Nephron (organoid): ENCODE data around the gene NUDC.

Source experiments
- H3K27ac Mint-ChIP-seq, 3 experiments: 2 replicates each; pipeline ENCODE4 v1.8.0; 2020; ENCODE audit warnings: mixed read lengths in 3 of 3, mild to moderate bottlenecking in 2 of 3, moderate library complexity in 1 of 3
- H3K27me3 Mint-ChIP-seq: 2 replicates; pipeline ENCODE4 v1.8.0; 2021; ENCODE audit warnings: low read depth, mild to moderate bottlenecking, moderate library complexity, mixed read lengths
- H3K36me3 Mint-ChIP-seq: 2 replicates; pipeline ENCODE4 v1.8.0; 2020; ENCODE audit warnings: low read depth, mixed read lengths
- H3K4me1 Mint-ChIP-seq: 2 replicates; pipeline ENCODE4 v1.8.0; 2020; ENCODE audit warnings: mixed read lengths
- H3K4me3 Mint-ChIP-seq, 3 experiments: 2 replicates each; pipeline ENCODE4 v1.8.0; 2020; ENCODE audit warnings: mild to moderate bottlenecking in 3 of 3, mixed read lengths in 3 of 3, moderate library complexity in 2 of 3
- H3K9me3 Mint-ChIP-seq: 2 replicates; pipeline ENCODE4 v1.8.0; 2020; ENCODE audit warnings: mixed read lengths
- TF ChIP-seq, protein P1 (sequence below), 3 experiments: fragments of 200-600 bp; sonication (generic); IDR thresholded peaks; one replicate each; pipeline ENCODE4 v1.5.0; 2021; ENCODE audit warnings: antibody characterized with exemption in 3 of 3; ENCODE audit not compliant: unreplicated experiment in 3 of 3

Gene NUDC

DNA sequence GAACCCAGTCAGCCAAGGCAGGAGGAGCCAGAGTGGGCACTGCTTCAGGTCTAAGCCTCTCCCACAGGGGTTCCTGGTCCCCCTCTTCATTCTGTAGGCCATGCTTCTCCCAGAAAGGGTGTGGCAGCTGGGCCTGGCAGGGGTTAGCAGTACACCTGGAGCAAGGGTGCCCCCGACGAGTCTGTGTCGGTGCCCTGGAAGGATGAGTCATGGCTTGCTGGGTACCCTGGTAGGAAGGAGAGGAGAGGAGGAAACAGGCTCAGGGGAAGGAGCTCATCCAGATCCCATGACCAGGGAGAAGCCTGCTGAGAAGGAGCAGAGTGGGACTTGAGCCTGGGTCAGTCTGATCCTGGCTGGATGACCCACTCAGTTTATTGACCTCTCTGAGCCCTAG lies 28.4 kb downstream of the NUDC start:
- Mint-ChIP-seq H3K27ac (no peak overlapping the region), H3K36me3 (peaks cover 20% of the 10 kb centered on the region), H3K4me3 (no peak overlapping the region), H3K4me1 (peaks cover 6% of the 10 kb centered on the region), H3K27me3 (peaks cover 7% of the 10 kb centered on the region), H3K9me3 (peaks cover 2% of the 10 kb centered on the region)
- TF ChIP-seq, protein P1, sequence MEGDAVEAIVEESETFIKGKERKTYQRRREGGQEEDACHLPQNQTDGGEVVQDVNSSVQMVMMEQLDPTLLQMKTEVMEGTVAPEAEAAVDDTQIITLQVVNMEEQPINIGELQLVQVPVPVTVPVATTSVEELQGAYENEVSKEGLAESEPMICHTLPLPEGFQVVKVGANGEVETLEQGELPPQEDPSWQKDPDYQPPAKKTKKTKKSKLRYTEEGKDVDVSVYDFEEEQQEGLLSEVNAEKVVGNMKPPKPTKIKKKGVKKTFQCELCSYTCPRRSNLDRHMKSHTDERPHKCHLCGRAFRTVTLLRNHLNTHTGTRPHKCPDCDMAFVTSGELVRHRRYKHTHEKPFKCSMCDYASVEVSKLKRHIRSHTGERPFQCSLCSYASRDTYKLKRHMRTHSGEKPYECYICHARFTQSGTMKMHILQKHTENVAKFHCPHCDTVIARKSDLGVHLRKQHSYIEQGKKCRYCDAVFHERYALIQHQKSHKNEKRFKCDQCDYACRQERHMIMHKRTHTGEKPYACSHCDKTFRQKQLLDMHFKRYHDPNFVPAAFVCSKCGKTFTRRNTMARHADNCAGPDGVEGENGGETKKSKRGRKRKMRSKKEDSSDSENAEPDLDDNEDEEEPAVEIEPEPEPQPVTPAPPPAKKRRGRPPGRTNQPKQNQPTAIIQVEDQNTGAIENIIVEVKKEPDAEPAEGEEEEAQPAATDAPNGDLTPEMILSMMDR (IDR thresholded peaks at IDR 0.05; ENCODE audit: unreplicated experiment in 3 of 3), result no peak

DNA sequence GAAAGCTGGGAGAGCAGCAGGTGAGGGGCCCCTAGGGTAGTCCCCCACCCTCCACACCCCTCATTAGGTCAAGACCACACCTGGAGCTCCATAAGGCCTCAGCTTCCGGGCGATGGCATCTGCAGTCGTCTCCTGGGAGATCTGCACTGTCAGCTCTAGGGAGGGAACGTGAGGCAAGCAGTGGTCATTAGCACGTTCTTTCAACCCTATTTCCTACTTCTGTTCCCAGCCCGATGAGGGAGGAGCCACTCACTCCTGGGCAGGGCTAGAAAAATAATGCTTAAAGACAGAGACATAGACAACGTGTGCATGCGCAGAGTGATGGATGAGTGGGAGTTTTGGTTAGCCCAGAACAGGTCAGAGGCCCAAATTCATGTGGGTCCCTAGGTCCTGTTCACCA lies 29.1 kb downstream of the NUDC start:
- H3K27me3 Mint-ChIP-seq, result peaks cover 13% of the 10 kb centered on the region
- H3K27ac Mint-ChIP-seq, result peak overlapping the region in 1 of 3 experiments; percentile 29
- H3K4me3 Mint-ChIP-seq, result no peak overlapping the region
- TF ChIP-seq, protein P1 (IDR thresholded peaks at IDR 0.05; ENCODE audit: unreplicated experiment in 3 of 3), result no peak
- peaks cover 13% of the 10 kb centered on the region for H3K36me3 Mint-ChIP-seq
- H3K9me3 Mint-ChIP-seq, result peaks cover 2% of the 10 kb centered on the region
- H3K4me1 Mint-ChIP-seq, result peaks cover 6% of the 10 kb centered on the region

DNA sequence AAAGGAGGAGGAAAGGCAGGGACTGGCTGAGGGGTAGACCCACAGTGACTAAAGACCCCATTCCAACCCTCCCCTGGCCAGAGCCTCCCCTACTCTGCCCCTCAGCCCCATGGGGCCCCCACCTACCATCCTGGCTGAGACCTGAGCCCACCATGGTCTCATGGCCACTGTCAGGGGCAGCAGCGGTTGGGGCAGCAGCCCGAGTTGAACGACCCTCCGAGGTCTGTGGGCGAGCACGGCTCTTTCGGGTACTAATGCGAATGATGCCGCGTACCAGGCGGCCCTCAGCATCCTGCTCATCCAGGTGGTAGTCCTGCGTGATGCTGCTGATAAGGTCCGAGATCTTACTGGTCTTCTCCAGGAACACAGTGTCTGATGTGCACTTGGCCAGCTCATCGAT lies 29.7 kb downstream of the NUDC start:
- peaks cover 19% of the 10 kb centered on the region for H3K27me3 Mint-ChIP-seq

DNA sequence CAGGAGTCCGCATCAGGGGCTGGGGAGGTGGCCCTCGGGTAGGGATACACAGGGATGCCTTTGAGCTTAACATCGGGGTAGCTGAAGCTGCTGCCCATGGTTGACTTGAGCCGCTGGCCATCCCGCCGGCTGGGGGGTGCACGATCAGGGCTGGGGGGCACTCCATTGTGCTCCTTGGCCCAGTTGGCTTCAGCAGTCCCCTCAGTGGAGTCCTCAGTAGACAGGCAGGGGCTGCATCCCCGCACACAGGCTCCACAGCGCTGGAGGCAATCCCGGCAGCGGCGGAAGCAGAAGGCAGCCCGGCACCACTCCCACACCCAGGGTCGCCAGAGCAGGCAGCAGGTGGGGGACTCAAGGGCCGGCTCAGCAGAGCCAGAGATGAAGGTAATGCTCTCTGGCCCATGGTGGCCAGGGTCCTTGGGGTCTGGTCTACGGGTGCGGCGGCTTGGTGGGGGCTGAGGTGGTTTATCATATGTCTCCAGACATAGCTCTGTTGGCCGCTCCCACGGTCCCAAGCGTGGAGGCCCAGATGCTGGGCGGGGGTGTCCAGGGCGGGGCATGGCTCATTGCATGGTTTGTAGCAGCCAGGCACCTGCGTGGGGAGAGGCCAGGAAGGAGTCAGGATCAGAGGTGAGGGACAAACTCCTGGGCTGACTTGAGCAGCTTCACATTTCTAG lies 30.4 kb downstream of the NUDC start:
- TF ChIP-seq, protein P1 (IDR thresholded peaks at IDR 0.05; ENCODE audit: unreplicated experiment in 3 of 3), result no peak
- Mint-ChIP-seq H3K9me3 (peaks cover 2% of the 10 kb centered on the region), H3K27me3 (peaks cover 25% of the 10 kb centered on the region), H3K36me3 (peaks cover 2% of the 10 kb centered on the region), H3K4me1 (peaks cover 6% of the 10 kb centered on the region), H3K4me3 (no peak overlapping the region), H3K27ac (no peak overlapping the region)

More for the DNA sequence above, 29.7 kb downstream of the NUDC start:
- H3K36me3 Mint-ChIP-seq, result peaks cover 7% of the 10 kb centered on the region
- H3K27ac Mint-ChIP-seq, result no peak overlapping the region
- TF ChIP-seq, protein P1 (IDR thresholded peaks at IDR 0.05; ENCODE audit: unreplicated experiment in 3 of 3), result no peak
- H3K4me3 Mint-ChIP-seq, result no peak overlapping the region
- peaks cover 2% of the 10 kb centered on the region for H3K9me3 Mint-ChIP-seq
- H3K4me1 Mint-ChIP-seq, result peaks cover 6% of the 10 kb centered on the region

DNA sequence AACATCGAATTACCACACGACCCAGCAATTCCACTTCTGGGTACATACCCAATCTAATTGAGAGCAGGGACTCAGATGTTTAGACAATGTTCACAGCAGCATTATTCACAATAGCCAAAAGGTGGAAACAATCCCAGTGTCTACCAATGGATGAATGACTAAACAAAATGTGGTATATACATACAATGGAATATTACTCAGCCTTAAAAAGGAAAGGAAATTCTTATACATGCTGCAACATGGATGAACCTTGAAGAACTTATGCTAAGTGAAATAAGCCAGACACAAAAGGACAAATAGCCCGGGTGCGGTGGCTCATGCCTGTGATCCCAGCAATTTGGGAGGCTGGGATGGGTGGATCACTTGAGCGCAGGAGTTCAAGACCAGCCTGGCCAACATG lies 31.8 kb downstream of the NUDC start:
- H3K36me3 Mint-ChIP-seq, result no peaks in the 10 kb centered on the region
- H3K4me1 Mint-ChIP-seq, result peaks cover 6% of the 10 kb centered on the region
- H3K27ac Mint-ChIP-seq, result no peak overlapping the region
- peaks cover 36% of the 10 kb centered on the region for H3K27me3 Mint-ChIP-seq
- TF ChIP-seq, protein P1 (IDR thresholded peaks at IDR 0.05; ENCODE audit: unreplicated experiment in 3 of 3), result no peak
- peaks cover 2% of the 10 kb centered on the region for H3K9me3 Mint-ChIP-seq
- no peak overlapping the region for H3K4me3 Mint-ChIP-seq

DNA sequence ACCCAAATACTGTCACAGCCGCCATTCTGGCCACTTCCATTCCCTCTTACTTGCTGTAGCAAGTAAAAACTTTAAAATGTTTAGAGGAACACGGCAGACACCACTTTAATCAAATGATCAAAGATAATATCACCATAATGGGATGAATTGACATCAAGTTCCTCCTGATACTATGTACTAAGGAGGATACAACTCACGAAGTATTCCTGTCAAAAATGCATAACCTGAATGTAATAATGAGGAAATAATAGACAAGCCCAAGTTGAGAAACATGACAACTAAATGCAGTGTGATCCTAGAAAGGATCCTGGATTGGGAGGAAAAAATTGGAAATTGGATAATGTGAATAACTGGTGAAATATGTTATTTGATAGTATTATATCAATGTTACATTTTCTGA lies 34.8 kb downstream of the NUDC start:
- H3K27ac Mint-ChIP-seq, result no peak overlapping the region
- no peak overlapping the region for H3K4me3 Mint-ChIP-seq
- peaks cover 6% of the 10 kb centered on the region for H3K4me1 Mint-ChIP-seq
- peaks cover 2% of the 10 kb centered on the region for H3K9me3 Mint-ChIP-seq
- peaks cover 58% of the 10 kb centered on the region for H3K27me3 Mint-ChIP-seq
- TF ChIP-seq, protein P1 (IDR thresholded peaks at IDR 0.05; ENCODE audit: unreplicated experiment in 3 of 3), result no peak
- H3K36me3 Mint-ChIP-seq, result no peaks in the 10 kb centered on the region
